Esophagus muscularis mucosa (tissue), 4 donors: ENCODE results near the gene OR2B2. TPM values are rescaled to one million over a fixed set of nuclear protein-coding genes. Genes with fewer than 3 reads are reported as not detected.
"Not testable (repeated sequence)": the region's sequence is repeated elsewhere in the genome, so short reads cannot be mapped to it uniquely, and the experiment has no call there.

Source experiments
- DNase-seq: peaks from one replicate; pipeline ENCODE4 v3.0.0-alpha.2; 2017; ENCODE audit errors: extremely low spot score
- H3K27ac ChIP-seq, 4 donors: fragments of 200-600 bp; sonication (generic); replicated peaks in 1 of 4; 1 replicate in 3 of 4; 2 replicates in 1 of 4; pipeline ENCODE4 v1.5.1; 2016 to 2019; ENCODE audit warnings: mild to moderate bottlenecking in 1 of 4
- H3K27me3 ChIP-seq, 4 donors: fragments of 200-600 bp; sonication (generic); one replicate each; pipeline versions ENCODE4 v1.5.1 to v1.6.0; 2016 to 2019
- H3K36me3 ChIP-seq, 4 donors: fragments of 200-600 bp; sonication (generic); one replicate each; pipeline ENCODE4 v1.5.1; 2016 to 2019
- H3K4me1 ChIP-seq, 4 donors: fragments of 200-600 bp; sonication (generic); one replicate each; pipeline ENCODE4 v1.5.1; 2016 to 2019
- H3K4me3 ChIP-seq, 4 donors: fragments of 200-600 bp; sonication (generic); 1 replicate in 2 of 4; 2 replicates in 2 of 4; pipeline ENCODE4 v1.5.1; 2016 to 2019; ENCODE audit warnings: mild to moderate bottlenecking in 4 of 4, moderate library complexity in 1 of 4
- H3K9me3 ChIP-seq, 4 donors: fragments of 200-600 bp; sonication (generic); 1 replicate in 3 of 4; 2 replicates in 1 of 4; pipeline ENCODE4 v1.5.1; 2016 to 2019
- EP300 ChIP-seq: sonication (generic); formaldehyde crosslinking; IDR thresholded peaks from one replicate; pipeline ENCODE4 v1.6.1; 2017; ENCODE audit warnings: antibody characterized with exemption
- POLR2A ChIP-seq: fragments of 450-650 bp; IDR thresholded peaks from one replicate; pipeline ENCODE4 v1.6.1; 2017; ENCODE audit warnings: antibody characterized with exemption, moderate library complexity, mild to moderate bottlenecking, low read depth
- POLR2AphosphoS5 ChIP-seq, 2 donors: sonication (generic); formaldehyde crosslinking; IDR thresholded peaks; one replicate each; pipeline ENCODE4 v1.6.1; 2017; ENCODE audit warnings: antibody characterized with exemption in 2 of 2
- WGBS: methylation state at CpG from one replicate; pipeline ENCODE4 v1.1.5; 2018; 5-methylcytosine and 5-hydroxymethylcytosine counted together
- intact Hi-C: fragments of 100-400 bp; cut with DNase I; formaldehyde crosslinking; loops from one replicate; pipeline ENCODE4 v1.15.1; 2023
- total RNA-seq, 4 donors: library from RNA; depleted of rRNA; stranded (reverse); fragments of >200 nt; gene quantifications; one replicate each; pipeline versions ENCODE4 v1.1.0 to v1.2.1, GENCODE V29; 2016
- TF ChIP-seq, protein P1 (sequence below), 3 experiments: fragments of 200-600 bp in 2 of 3; fragments of 450-650 bp in 1 of 3; sonication (generic) in 2 of 3; IDR thresholded peaks; one replicate each; pipeline ENCODE4 v1.5.1; 2017 to 2019; ENCODE audit warnings: antibody characterized with exemption in 3 of 3, mild to moderate bottlenecking in 2 of 3, moderate library complexity in 1 of 3

The OR2B2 gene
- total RNA-seq, 4 donors from 2014 or later, result not detected

DNA sequence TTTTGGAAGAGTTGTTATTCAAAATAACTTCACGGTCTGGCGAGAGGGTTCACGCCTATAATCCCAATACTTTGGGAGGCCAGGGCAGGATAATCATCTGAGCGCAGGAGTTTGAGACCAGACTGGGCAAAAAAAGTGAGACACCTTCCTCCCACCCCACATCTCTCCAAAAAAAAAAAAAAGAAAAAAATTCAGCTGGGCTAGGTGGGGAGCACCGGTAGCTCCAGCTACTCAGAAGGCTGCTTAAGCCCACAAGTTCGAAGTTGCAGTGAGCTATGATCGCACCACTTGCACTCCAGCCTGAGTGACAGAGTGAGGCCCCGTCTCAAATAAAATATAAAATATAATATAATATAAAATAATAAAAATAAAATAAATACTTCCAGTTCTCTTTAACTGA, 10.4 kb downstream of the OR2B2 start:
- H3K4me1 ChIP-seq, result peaks cover 4 to 8% (median 5%) of the 10 kb centered on the region in 4 donors
- H3K36me3 ChIP-seq, result no peaks in the 10 kb centered on the region
- no peak for TF ChIP-seq POLR2A
- TF ChIP-seq POLR2AphosphoS5 (IDR thresholded peaks at IDR 0.05), result no peak
- no peak for TF ChIP-seq EP300
- TF ChIP-seq, protein P1, sequence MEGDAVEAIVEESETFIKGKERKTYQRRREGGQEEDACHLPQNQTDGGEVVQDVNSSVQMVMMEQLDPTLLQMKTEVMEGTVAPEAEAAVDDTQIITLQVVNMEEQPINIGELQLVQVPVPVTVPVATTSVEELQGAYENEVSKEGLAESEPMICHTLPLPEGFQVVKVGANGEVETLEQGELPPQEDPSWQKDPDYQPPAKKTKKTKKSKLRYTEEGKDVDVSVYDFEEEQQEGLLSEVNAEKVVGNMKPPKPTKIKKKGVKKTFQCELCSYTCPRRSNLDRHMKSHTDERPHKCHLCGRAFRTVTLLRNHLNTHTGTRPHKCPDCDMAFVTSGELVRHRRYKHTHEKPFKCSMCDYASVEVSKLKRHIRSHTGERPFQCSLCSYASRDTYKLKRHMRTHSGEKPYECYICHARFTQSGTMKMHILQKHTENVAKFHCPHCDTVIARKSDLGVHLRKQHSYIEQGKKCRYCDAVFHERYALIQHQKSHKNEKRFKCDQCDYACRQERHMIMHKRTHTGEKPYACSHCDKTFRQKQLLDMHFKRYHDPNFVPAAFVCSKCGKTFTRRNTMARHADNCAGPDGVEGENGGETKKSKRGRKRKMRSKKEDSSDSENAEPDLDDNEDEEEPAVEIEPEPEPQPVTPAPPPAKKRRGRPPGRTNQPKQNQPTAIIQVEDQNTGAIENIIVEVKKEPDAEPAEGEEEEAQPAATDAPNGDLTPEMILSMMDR (IDR thresholded peaks at IDR 0.05), result no peak
- H3K4me3 ChIP-seq, result no peak overlapping the region
- H3K9me3 ChIP-seq, result no peaks in the 10 kb centered on the region
- intact Hi-C loops, result no loop called here
- DNase-seq, result no peak
- WGBS, result 83% methylated on average over 8 of the region's 8 CpGs
- H3K27ac ChIP-seq, result no peak overlapping the region
- H3K27me3 ChIP-seq, result peaks cover 0 to 8% (median 0%) of the 10 kb centered on the region in 4 donors

DNA sequence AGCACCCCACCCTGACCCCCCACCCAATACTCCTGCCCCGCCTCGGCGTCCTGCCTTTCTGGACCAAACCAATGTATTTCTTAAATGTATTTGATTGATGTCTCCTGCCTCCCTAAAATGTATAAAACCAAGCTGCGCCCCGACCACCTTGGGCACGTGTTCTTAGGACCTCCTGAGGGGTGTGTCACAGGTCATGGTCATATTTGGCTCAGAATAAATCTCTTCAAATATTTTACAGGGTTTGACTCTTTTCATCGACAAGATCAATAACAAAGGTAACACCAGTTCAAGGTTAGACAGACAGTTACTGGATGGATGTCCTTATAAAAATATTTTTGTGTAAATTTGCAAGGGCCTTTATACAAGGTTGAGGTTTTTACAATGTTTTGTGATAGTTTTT, 12.0 kb downstream of the OR2B2 start:
- H3K4me3 ChIP-seq, DNase-seq, H3K27me3 ChIP-seq, H3K9me3 ChIP-seq, intact Hi-C loops, H3K27ac ChIP-seq, H3K36me3 ChIP-seq: not testable (repeated sequence)
- WGBS, result 92% methylated on average over 7 of the region's 7 CpGs
- H3K4me1 ChIP-seq, result peaks cover 4 to 13% (median 7%) of the 10 kb centered on the region in 4 donors

DNA sequence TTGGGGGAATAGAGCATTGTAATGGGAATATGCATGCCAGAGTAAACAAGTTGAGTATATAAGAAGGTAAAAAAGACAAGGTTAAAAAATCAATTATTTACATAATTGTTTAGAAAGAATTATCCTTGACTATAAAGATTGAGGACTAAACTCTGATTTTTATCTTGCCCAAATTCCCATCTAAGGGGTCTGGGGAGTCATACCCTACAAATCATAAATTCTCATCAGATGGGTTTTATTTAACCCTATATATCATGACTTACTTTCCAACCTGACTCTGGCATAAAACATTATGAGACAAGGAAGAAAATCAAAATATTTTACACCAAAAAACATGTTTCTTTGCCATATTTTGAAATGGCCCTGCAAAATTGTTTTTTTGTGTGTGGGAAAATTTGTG, 12.7 kb downstream of the OR2B2 start:
- Histone ChIP-seq H3K4me1 (peaks cover 4 to 13% (median 7%) of the 10 kb centered on the region in 4 donors), H3K27me3 (no peaks in the 10 kb centered on the region), H3K36me3 (no peaks in the 10 kb centered on the region), H3K4me3 (no peak overlapping the region), H3K9me3 (no peaks in the 10 kb centered on the region), H3K27ac (no peak overlapping the region)
- no peak for DNase-seq
- no peak for TF ChIP-seq POLR2AphosphoS5 (IDR thresholded peaks at IDR 0.05)
- no peak for TF ChIP-seq EP300
- TF ChIP-seq, protein P1 (IDR thresholded peaks at IDR 0.05), result no peak
- no peak for TF ChIP-seq POLR2A
- intact Hi-C loops, result loop anchor here (5.0 to 10.0 kb wide), 2 partner anchors 395 to 712 kb away; no protein-coding TSS in a partner anchor

DNA sequence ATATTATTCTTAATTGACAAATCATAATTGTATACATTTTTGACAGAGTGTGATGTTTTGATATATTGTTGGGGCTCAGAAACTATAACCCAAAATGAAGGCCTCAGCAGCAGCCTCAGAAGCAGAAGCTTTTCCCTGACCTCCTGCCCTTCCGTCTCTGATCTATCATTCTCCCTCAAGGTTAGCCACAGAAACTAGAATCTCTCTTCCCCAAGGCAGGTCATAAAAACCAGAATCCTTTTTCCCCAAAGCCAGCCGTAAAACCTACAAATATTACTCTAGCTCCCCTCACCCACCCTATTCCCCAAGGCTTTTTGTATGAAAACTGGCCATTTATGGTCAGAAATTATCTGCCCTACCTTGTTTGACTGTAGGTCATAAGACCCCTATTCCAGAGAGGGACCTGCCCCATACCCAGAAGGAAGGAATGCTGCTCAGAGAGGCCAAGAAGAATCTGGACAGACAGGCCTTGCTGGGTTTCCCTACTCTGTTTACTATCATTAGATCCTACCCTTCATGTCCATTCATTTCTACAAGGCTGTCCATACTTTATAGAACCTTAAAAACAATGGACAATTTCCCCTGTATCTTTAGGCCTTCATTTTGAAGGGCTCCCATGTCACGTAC, 14.5 kb downstream of the OR2B2 start:
- no peak for DNase-seq
- TF ChIP-seq, protein P1 (IDR thresholded peaks at IDR 0.05), result no peak
- TF ChIP-seq POLR2A, result no peak
- no peak for TF ChIP-seq POLR2AphosphoS5 (IDR thresholded peaks at IDR 0.05)
- Histone ChIP-seq H3K27me3 (peaks cover 0 to 12% (median 3%) of the 10 kb centered on the region in 4 donors), H3K36me3 (no peaks in the 10 kb centered on the region), H3K9me3 (no peaks in the 10 kb centered on the region), H3K4me3 (no peak overlapping the region), H3K4me1 (peaks cover 14 to 21% (median 17%) of the 10 kb centered on the region in 4 donors), H3K27ac (no peak overlapping the region)
- 94% methylated on average over 3 of the region's 3 CpGs for WGBS
- intact Hi-C loops, result loop anchor here (5.0 to 10.0 kb wide), 2 partner anchors 393 to 710 kb away; no protein-coding TSS in a partner anchor

DNA sequence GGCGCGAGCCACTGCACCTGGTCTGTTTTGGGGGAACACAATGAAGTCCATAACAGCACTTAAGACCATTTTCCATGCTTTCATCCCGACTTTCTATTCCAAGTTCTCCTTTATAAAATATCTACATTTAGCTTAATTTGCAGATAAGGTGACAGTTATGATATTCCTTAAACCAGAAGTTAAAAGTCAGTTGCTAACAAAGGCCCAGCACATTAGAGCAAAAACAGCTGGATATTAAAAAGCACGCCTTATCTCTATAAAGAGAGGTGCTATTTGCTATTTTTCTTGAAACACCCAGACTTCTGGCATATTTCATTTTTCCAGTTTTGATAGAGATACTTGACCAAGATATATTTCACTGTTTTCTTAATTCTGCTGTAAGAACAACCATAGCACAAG, 15.8 kb downstream of the OR2B2 start:
- Histone ChIP-seq H3K4me3 (no peak overlapping the region), H3K9me3 (no peaks in the 10 kb centered on the region), H3K36me3 (no peaks in the 10 kb centered on the region), H3K4me1 (peaks cover 18 to 24% (median 21%) of the 10 kb centered on the region in 4 donors), H3K27ac (no peak overlapping the region), H3K27me3 (peaks cover 0 to 25% (median 15%) of the 10 kb centered on the region in 4 donors)
- TF ChIP-seq POLR2A (no peak), POLR2AphosphoS5 (IDR thresholded peaks at IDR 0.05) (no peak), EP300 (no peak)
- TF ChIP-seq, protein P1 (IDR thresholded peaks at IDR 0.05), result no peak
- WGBS, result 80% methylated on average over 4 of the region's 4 CpGs
- intact Hi-C loops, result loop anchor here (5.0 to 10.0 kb wide), 2 partner anchors 392 to 709 kb away; no protein-coding TSS in a partner anchor
- no peak for DNase-seq
